SJCRH30 (cell line): Measurements from ENCODE around the gene DNAH2. TPM values are rescaled to one million over a fixed set of nuclear protein-coding genes. Genes with fewer than 3 reads are reported as not detected.
A peak's percentile ranks its signal among the peaks of the same experiment; 100 is the strongest.

Source experiments
- DNase-seq, 2 experiments: peaks; one replicate each; pipeline ENCODE4 v3.0.0-alpha.2; 2015 to 2020
- H3K27ac ChIP-seq: fragments of 250-450 bp; sonication (Bioruptor Pico); 2 replicates; pipeline ENCODE4 v1.5.1; 2020; ENCODE audit warnings: mild to moderate bottlenecking, moderate library complexity
- H3K27me3 ChIP-seq: fragments of 250-450 bp; sonication (Bioruptor Pico); 2 replicates; pipeline ENCODE4 v1.5.1; 2020; ENCODE audit warnings: mild to moderate bottlenecking, moderate library complexity
- H3K36me3 ChIP-seq: fragments of 250-450 bp; sonication (Bioruptor Pico); 2 replicates; pipeline ENCODE4 v1.5.1; 2020; ENCODE audit warnings: mild to moderate bottlenecking, moderate library complexity
- H3K4me1 ChIP-seq: fragments of 250-450 bp; sonication (Bioruptor Pico); 2 replicates; pipeline ENCODE4 v1.5.1; 2020; ENCODE audit warnings: mild to moderate bottlenecking, moderate library complexity
- H3K4me3 ChIP-seq: fragments of 250-450 bp; sonication (Bioruptor Pico); 2 replicates; pipeline ENCODE4 v1.5.1; 2020; ENCODE audit warnings: mild to moderate bottlenecking, moderate library complexity
- H3K9me3 ChIP-seq: fragments of 250-450 bp; sonication (Bioruptor Pico); replicated peaks from 2 replicates; pipeline ENCODE4 v1.5.1; 2020; ENCODE audit warnings: mild to moderate bottlenecking, moderate library complexity
- total RNA-seq: library from RNA; depleted of rRNA; stranded (reverse); fragments of >200 nt; shearing (Covaris generic); gene quantifications from 2 replicates; pipeline ENCODE4 v1.2.3, GENCODE V29; 2014

DNAH2 gene
- total RNA-seq, 1 experiment from 2014 or later: not detected

GRCh38 chr17:7824021-7824924, 106.7 kb downstream of the DNAH2 start:
- Histone ChIP-seq H3K9me3 (no peaks in the 10 kb centered on the region), H3K27ac (no peak overlapping the region), H3K36me3 (no peaks in the 10 kb centered on the region), H3K27me3 (no peaks in the 10 kb centered on the region), H3K4me3 (no peak overlapping the region), H3K4me1 (no peaks in the 10 kb centered on the region)
- DNase-seq: no peak

- Histone ChIP-seq H3K27ac (no peak overlapping the region), H3K4me1 (no peaks in the 10 kb centered on the region), H3K4me3 (no peak overlapping the region), H3K36me3 (no peaks in the 10 kb centered on the region), H3K9me3 (no peaks in the 10 kb centered on the region), H3K27me3 (no peaks in the 10 kb centered on the region)
- no peak for DNase-seq
Observed at GRCh38 chr17:7825206-7825990, 107.9 kb downstream of the DNAH2 start.

- no peaks in the 10 kb centered on the region for H3K9me3 ChIP-seq
- DNase-seq: no peak
- H3K36me3 ChIP-seq: no peaks in the 10 kb centered on the region
- no peak overlapping the region for H3K27ac ChIP-seq
- H3K4me1 ChIP-seq: no peaks in the 10 kb centered on the region
- no peak overlapping the region for H3K4me3 ChIP-seq
- H3K27me3 ChIP-seq: no peaks in the 10 kb centered on the region
Observed at GRCh38 chr17:7830616-7831015, 113.1 kb downstream of the DNAH2 start.

GRCh38 chr17:7831233-7831632, 113.7 kb downstream of the DNAH2 start:
- no peak for DNase-seq
- Histone ChIP-seq H3K27me3 (no peaks in the 10 kb centered on the region), H3K27ac (no peak overlapping the region), H3K36me3 (no peaks in the 10 kb centered on the region), H3K4me3 (no peak overlapping the region), H3K9me3 (no peaks in the 10 kb centered on the region), H3K4me1 (no peaks in the 10 kb centered on the region)

- no peak for DNase-seq
Observed at GRCh38 chr17:7832431-7832830, 114.9 kb downstream of the DNAH2 start.

GRCh38 chr17:7833011-7833794, 115.7 kb downstream of the DNAH2 start:
- no peak for DNase-seq
- Histone ChIP-seq H3K9me3 (no peaks in the 10 kb centered on the region), H3K27ac (no peak overlapping the region), H3K36me3 (no peaks in the 10 kb centered on the region), H3K27me3 (no peaks in the 10 kb centered on the region), H3K4me1 (peaks cover 9% of the 10 kb centered on the region; the same call in 1 of the 2 replicates), H3K4me3 (peak overlapping the region; percentile 72)

More at GRCh38 chr17:7832431-7832830, 114.9 kb downstream of the DNAH2 start:
- Histone ChIP-seq H3K4me1 (peaks cover 4% of the 10 kb centered on the region; the same call in 1 of the 2 replicates), H3K27me3 (no peaks in the 10 kb centered on the region), H3K9me3 (no peaks in the 10 kb centered on the region), H3K4me3 (no peak overlapping the region), H3K36me3 (no peaks in the 10 kb centered on the region), H3K27ac (no peak overlapping the region)

GRCh38 chr17:7833795-7834541, 116.4 kb downstream of the DNAH2 start, which contains the start of gene KDM6B:
TSS of gene KDM6B (plus strand) at chr17:7834217. CDS start at chr17:7845555, 11,338 bp downstream.
- peak; percentile 82 to 88 for DNase-seq
- H3K4me3 ChIP-seq: peak within 1 kb of the TSS; percentile 72
- H3K4me1 ChIP-seq: peaks cover 13% of the 10 kb centered on the region
- no peaks in the 10 kb centered on the region for H3K9me3 ChIP-seq
- H3K27ac ChIP-seq: no peak within 1 kb of the TSS; the same call in 1 of the 2 replicates
- H3K36me3 ChIP-seq: no peaks in the 10 kb centered on the region
- H3K27me3 ChIP-seq: no peaks in the 10 kb centered on the region

- DNase-seq: no peak
- Histone ChIP-seq H3K27me3 (no peaks in the 10 kb centered on the region), H3K27ac (no peak overlapping the region), H3K4me1 (peaks cover 13% of the 10 kb centered on the region), H3K36me3 (no peaks in the 10 kb centered on the region), H3K9me3 (no peaks in the 10 kb centered on the region), H3K4me3 (peak overlapping the region; percentile 72)
Observed at GRCh38 chr17:7834542-7834956, 117.0 kb downstream of the DNAH2 start.

GRCh38 chr17:7834957-7835813, 117.6 kb downstream of the DNAH2 start:
- H3K36me3 ChIP-seq: no peaks in the 10 kb centered on the region
- no peaks in the 10 kb centered on the region for H3K9me3 ChIP-seq
- peak; percentile 95 for DNase-seq
- no peaks in the 10 kb centered on the region for H3K27me3 ChIP-seq
- peak overlapping the region; percentile 72 for H3K4me3 ChIP-seq
- peaks cover 13% of the 10 kb centered on the region for H3K4me1 ChIP-seq
- peak overlapping the region; percentile 85 for H3K27ac ChIP-seq

GRCh38 chr17:7835814-7836595, 118.5 kb downstream of the DNAH2 start:
- peak overlapping the region; percentile 72 for H3K4me3 ChIP-seq
- H3K4me1 ChIP-seq: peaks cover 13% of the 10 kb centered on the region
- H3K27ac ChIP-seq: peak overlapping the region; percentile 85
- H3K27me3 ChIP-seq: no peaks in the 10 kb centered on the region
- H3K9me3 ChIP-seq: no peaks in the 10 kb centered on the region
- peak in 1 of 2 experiments; percentile 65 for DNase-seq
- H3K36me3 ChIP-seq: no peaks in the 10 kb centered on the region

- Histone ChIP-seq H3K9me3 (no peaks in the 10 kb centered on the region), H3K27me3 (no peaks in the 10 kb centered on the region), H3K27ac (peak overlapping the region; percentile 85), H3K4me1 (peaks cover 13% of the 10 kb centered on the region), H3K36me3 (no peaks in the 10 kb centered on the region), H3K4me3 (peak overlapping the region; percentile 72)
- DNase-seq: peak; percentile 95 to 96
Observed at GRCh38 chr17:7836596-7837407, 119.3 kb downstream of the DNAH2 start.
